ENCODE measurements around the gene FOXP1. TPM values are rescaled to one million over a fixed set of nuclear protein-coding genes. Genes with fewer than 3 reads are reported as not detected.

FOXP1 gene
- total and polyA plus RNA-seq, 2 donors (not counting 1 experiment from before 2014, with no cell fraction given), result 91.1 to 508 TPM

DNA sequence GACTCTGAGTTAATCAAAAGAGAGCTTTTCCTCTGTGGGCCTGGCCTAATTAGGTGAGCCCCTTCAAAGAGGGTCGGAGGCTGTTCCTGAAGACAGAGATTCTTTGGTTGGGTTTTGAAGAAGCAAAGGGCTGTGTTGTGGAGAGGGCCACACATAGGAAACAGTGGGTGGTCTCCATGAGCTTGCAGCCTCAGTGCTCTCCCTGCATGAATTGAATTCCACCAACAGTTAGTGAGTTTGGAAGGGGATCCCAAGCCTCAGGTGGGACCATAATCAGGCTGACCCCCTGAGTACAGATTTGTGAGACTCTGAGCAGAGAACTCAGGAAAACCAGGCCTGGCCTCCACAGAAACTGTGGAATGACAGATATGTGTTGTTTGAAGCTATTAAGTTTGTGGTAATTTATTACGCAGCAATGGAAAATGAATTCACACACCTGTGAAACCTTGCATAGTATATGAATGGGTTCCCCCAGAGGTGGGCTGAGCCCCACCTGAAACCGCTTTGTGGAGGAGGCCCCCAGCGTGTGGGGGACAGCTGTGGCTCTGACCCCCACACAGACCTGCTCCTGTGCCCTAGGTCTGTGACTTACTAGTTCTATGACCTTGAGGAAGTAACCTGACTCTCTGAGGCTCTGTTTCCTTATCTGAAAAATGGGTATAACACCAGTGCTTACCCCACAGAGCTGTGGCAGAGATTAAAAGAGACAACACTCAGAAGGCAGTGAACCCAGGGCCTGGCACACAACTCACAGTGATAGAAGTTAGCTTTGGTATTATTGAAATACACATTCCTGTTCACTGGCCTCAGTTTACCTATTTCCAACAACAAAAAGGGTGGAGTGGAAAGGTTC is 431.3 kb downstream of the FOXP1 start:
- CTCF ChIA-PET, result interaction anchor here (0.5 kb wide), 1 partner anchor 204 kb away, joined by 3 read pairs; no protein-coding TSS in a partner anchor
- WGBS (ENCODE audit: insufficient coverage), result 72% methylated on average over 4 of the region's 4 CpGs
- no peak overlapping the region for H3K4me3 Mint-ChIP-seq
- intact Hi-C loops (cut with micrococcal nuclease), result no loop called here
- Histone ChIP-seq H3K27me3 (replicated peaks in 1 of 4; ENCODE audit: control extremely low read depth in 1 of 4, control insufficient read depth in 3 of 4, insufficient read depth in 4 of 4, low read length in 3 of 4) (no peaks in the 10 kb centered on the region), H3K4me3 (ENCODE audit: control extremely low read depth in 1 of 5, extremely low read depth in 1 of 5, insufficient read depth in 1 of 5, low read depth in 2 of 5, low read length in 4 of 5) (no peak overlapping the region), H3K36me3 (replicated peaks in 1 of 2; ENCODE audit: control extremely low read depth in 1 of 2, control insufficient read depth in 1 of 2, extremely low read depth in 1 of 2, insufficient read depth in 2 of 2, low read length in 1 of 2) (peaks cover 0 to 15% of the 10 kb centered on the region in 2 experiments), H3K79me2 (ENCODE audit: control insufficient read depth, insufficient read depth, low read length) (peaks cover 90% of the 10 kb centered on the region), H3K27ac (ENCODE audit: low read length in 2 of 2) (peak overlapping the region in 1 of 2 donors; percentile 11), H4K20me1 (ENCODE audit: control insufficient read depth, insufficient read depth, low read length, poor library complexity, severe bottlenecking) (peaks cover 26% of the 10 kb centered on the region), H2AFZ (ENCODE audit: insufficient read depth, low read depth, low read length, poor library complexity, severe bottlenecking) (no peak overlapping the region), H3K9me3 (ENCODE audit: control extremely low read depth in 1 of 3, control insufficient read depth in 2 of 3, insufficient read depth in 1 of 3, low read length in 2 of 3) (no peaks in the 10 kb centered on the region), H3K4me2 (replicated peaks; ENCODE audit: low read depth, low read length, poor library complexity, severe bottlenecking) (no peak overlapping the region), H3K9ac (ENCODE audit: low read length) (no peak overlapping the region), H3K4me1 (ENCODE audit: control insufficient read depth in 2 of 2, insufficient read depth in 2 of 2, low read length in 2 of 2) (no peaks in the 10 kb centered on the region)
- TF ChIP-seq, protein P1, sequence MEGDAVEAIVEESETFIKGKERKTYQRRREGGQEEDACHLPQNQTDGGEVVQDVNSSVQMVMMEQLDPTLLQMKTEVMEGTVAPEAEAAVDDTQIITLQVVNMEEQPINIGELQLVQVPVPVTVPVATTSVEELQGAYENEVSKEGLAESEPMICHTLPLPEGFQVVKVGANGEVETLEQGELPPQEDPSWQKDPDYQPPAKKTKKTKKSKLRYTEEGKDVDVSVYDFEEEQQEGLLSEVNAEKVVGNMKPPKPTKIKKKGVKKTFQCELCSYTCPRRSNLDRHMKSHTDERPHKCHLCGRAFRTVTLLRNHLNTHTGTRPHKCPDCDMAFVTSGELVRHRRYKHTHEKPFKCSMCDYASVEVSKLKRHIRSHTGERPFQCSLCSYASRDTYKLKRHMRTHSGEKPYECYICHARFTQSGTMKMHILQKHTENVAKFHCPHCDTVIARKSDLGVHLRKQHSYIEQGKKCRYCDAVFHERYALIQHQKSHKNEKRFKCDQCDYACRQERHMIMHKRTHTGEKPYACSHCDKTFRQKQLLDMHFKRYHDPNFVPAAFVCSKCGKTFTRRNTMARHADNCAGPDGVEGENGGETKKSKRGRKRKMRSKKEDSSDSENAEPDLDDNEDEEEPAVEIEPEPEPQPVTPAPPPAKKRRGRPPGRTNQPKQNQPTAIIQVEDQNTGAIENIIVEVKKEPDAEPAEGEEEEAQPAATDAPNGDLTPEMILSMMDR (IDR thresholded peaks at IDR 0.05), result no peak
- TF ChIP-seq EZH2 (IDR thresholded peaks at IDR 0.05; ENCODE audit: borderline replicate concordance, insufficient read depth, low read depth, low read length, poor library complexity, severe bottlenecking), result no peak
- H3K4me1 Mint-ChIP-seq, result peaks cover 28% of the 10 kb centered on the region
- ATAC-seq (ENCODE audit: low read depth) (no peak), DNase-seq (no peak)
- peak overlapping the region; percentile 39 for H3K27ac Mint-ChIP-seq
- POLR2A ChIA-PET, result no interaction called here
- H3K27me3 Mint-ChIP-seq, result no peaks in the 10 kb centered on the region
- no peaks in the 10 kb centered on the region for H3K9me3 Mint-ChIP-seq (ENCODE audit: insufficient read depth)

Measured in B cell (primary cell).